Activated naive CD4-positive, alpha-beta T cell treated with anti-CD3 and anti-CD28 coated beads, Interleukin-2, amount 50 U/mL, for 16 hours (primary cell): ENCODE results near the gene FARSB.

Experiments
- DNase-seq: peaks from one replicate; pipeline ENCODE4 v3.0.0-alpha.2; 2020

FARSB gene

GRCh38 chr2:222545823-222546795 lies 109.8 kb downstream of the FARSB start:
- no peak for DNase-seq

GRCh38 chr2:222544661-222545060 lies 111.2 kb downstream of the FARSB start:
- no peak for DNase-seq

GRCh38 chr2:222538535-222538934 lies 117.4 kb downstream of the FARSB start:
- no peak for DNase-seq

GRCh38 chr2:222535477-222535876 lies 120.4 kb downstream of the FARSB start:
- no peak for DNase-seq

- no peak for DNase-seq
These were observed 123.6 kb downstream of the FARSB start for GRCh38 chr2:222532315-222532714.

- no peak for DNase-seq
These were observed 129.2 kb downstream of the FARSB start for GRCh38 chr2:222526480-222527277.

GRCh38 chr2:222525811-222526210 lies 130.1 kb downstream of the FARSB start:
- no peak for DNase-seq

GRCh38 chr2:222523783-222524544 lies 131.9 kb downstream of the FARSB start:
- no peak for DNase-seq

GRCh38 chr2:222522082-222522481 lies 133.8 kb downstream of the FARSB start:
- DNase-seq, result no peak

- DNase-seq, result no peak
These were observed 134.8 kb downstream of the FARSB start for GRCh38 chr2:222521099-222521498.
